HPDE6-E6E7 (cell line): ENCODE measurements around the gene MECR.
A peak's percentile ranks its signal among the peaks of the same experiment; 100 is the strongest.
"Not testable (repeated sequence)": the region's sequence is repeated elsewhere in the genome, so short reads cannot be mapped to it uniquely, and the experiment has no call there.

ENCODE experiments used
- DNase-seq: peaks from one replicate; pipeline ENCODE4 v3.0.0; 2011; ENCODE audit warnings: missing footprints; ENCODE audit errors: extremely low spot score

Gene MECR

GRCh38 chr1:29235955-29236711 is 5.4 kb upstream of the MECR start, which contains the start of gene PTPRU:
TSS of gene PTPRU (plus strand) at chr1:29236522. CDS start at chr1:29236645, 123 bp downstream.
- DNase-seq, result peak; percentile 73

GRCh38 chr1:29234881-29235280 is 4.1 kb upstream of the MECR start:
- DNase-seq, result not testable (repeated sequence)

GRCh38 chr1:29234471-29234870 is 3.7 kb upstream of the MECR start:
- no peak for DNase-seq

GRCh38 chr1:29233693-29234092 is 3.0 kb upstream of the MECR start:
- DNase-seq, result no peak

GRCh38 chr1:29232387-29232786 is 1.7 kb upstream of the MECR start:
- no peak for DNase-seq

- no peak for DNase-seq
Observed at GRCh38 chr1:29230204-29230552, 556 bp downstream of the MECR start.

GRCh38 chr1:29227511-29227910 is 3.2 kb downstream of the MECR start:
- peak; percentile 36 for DNase-seq

- no peak for DNase-seq
Observed at GRCh38 chr1:29225361-29225760, 5.4 kb downstream of the MECR start.

GRCh38 chr1:29224356-29224837 is 6.3 kb downstream of the MECR start:
- no peak for DNase-seq

- DNase-seq, result no peak
Observed at GRCh38 chr1:29223521-29223920, 7.2 kb downstream of the MECR start.

GRCh38 chr1:29222686-29223085 is 8.0 kb downstream of the MECR start:
- no peak for DNase-seq

GRCh38 chr1:29222260-29222659 is 8.5 kb downstream of the MECR start:
- not testable (repeated sequence) for DNase-seq

- no peak for DNase-seq
Observed at GRCh38 chr1:29221296-29221695, 9.4 kb downstream of the MECR start.

- DNase-seq, result no peak
Observed at GRCh38 chr1:29218223-29218622, 12.5 kb downstream of the MECR start.

- DNase-seq, result no peak
Observed at GRCh38 chr1:29217633-29218032, 13.1 kb downstream of the MECR start.

GRCh38 chr1:29213055-29213454 is 17.7 kb downstream of the MECR start:
- no peak for DNase-seq

- DNase-seq, result no peak
Observed at GRCh38 chr1:29211086-29212030, 19.4 kb downstream of the MECR start.

GRCh38 chr1:29210278-29211085 is 20.3 kb downstream of the MECR start:
- DNase-seq, result no peak

GRCh38 chr1:29209173-29209572 is 21.6 kb downstream of the MECR start:
- DNase-seq, result no peak

GRCh38 chr1:29208442-29208841 is 22.3 kb downstream of the MECR start:
- DNase-seq, result no peak

GRCh38 chr1:29202584-29203340 is 28.0 kb downstream of the MECR start:
- peak; percentile 97 for DNase-seq
